ENCODE data around the gene ABCD4. TPM values are rescaled to one million over a fixed set of nuclear protein-coding genes. Genes with fewer than 3 reads are reported as not detected.
A peak's percentile ranks its signal among the peaks of the same experiment; 100 is the strongest.
"Not testable (repeated sequence)": the region's sequence is repeated elsewhere in the genome, so short reads cannot be mapped to it uniquely, and the experiment has no call there.

The ABCD4 gene
- total RNA-seq, 4 donors from 2014 or later: 26.1 to 73.4 (median 49.5) TPM

DNA sequence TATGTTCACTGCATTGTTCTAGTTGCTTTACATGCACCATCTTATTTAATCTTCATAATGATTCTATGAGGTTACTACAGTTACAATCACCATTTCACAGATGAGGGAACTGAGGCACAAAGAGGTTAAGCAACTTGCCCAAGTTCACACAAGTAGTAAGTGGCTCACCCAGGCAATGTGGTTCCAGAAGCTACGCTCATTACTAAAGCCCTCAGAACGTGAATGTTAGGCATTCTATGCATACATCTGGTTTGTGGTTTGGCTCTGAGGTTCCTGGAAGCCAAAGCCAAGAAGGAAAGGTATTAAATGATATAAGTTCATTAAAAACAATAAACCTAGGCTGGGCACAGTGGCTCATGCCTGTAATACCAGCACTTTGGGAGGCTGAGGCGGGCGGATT is 31.2 kb upstream of the ABCD4 start:
- Histone ChIP-seq H3K27ac (no peak overlapping the region), H3K4me1 (no peaks in the 10 kb centered on the region), H3K27me3 (no peaks in the 10 kb centered on the region), H3K4me3 (no peak overlapping the region), H3K9me3 (no peaks in the 10 kb centered on the region), H3K36me3 (no peaks in the 10 kb centered on the region)
- no peak for DNase-seq
- intact Hi-C loops (cut with DNase I; ENCODE audit: low total_unique reads): no loop called here
- no peak for TF ChIP-seq POLR2A (IDR thresholded peaks at IDR 0.05)
- TF ChIP-seq, protein P1, sequence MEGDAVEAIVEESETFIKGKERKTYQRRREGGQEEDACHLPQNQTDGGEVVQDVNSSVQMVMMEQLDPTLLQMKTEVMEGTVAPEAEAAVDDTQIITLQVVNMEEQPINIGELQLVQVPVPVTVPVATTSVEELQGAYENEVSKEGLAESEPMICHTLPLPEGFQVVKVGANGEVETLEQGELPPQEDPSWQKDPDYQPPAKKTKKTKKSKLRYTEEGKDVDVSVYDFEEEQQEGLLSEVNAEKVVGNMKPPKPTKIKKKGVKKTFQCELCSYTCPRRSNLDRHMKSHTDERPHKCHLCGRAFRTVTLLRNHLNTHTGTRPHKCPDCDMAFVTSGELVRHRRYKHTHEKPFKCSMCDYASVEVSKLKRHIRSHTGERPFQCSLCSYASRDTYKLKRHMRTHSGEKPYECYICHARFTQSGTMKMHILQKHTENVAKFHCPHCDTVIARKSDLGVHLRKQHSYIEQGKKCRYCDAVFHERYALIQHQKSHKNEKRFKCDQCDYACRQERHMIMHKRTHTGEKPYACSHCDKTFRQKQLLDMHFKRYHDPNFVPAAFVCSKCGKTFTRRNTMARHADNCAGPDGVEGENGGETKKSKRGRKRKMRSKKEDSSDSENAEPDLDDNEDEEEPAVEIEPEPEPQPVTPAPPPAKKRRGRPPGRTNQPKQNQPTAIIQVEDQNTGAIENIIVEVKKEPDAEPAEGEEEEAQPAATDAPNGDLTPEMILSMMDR (IDR thresholded peaks at IDR 0.05): no peak

DNA sequence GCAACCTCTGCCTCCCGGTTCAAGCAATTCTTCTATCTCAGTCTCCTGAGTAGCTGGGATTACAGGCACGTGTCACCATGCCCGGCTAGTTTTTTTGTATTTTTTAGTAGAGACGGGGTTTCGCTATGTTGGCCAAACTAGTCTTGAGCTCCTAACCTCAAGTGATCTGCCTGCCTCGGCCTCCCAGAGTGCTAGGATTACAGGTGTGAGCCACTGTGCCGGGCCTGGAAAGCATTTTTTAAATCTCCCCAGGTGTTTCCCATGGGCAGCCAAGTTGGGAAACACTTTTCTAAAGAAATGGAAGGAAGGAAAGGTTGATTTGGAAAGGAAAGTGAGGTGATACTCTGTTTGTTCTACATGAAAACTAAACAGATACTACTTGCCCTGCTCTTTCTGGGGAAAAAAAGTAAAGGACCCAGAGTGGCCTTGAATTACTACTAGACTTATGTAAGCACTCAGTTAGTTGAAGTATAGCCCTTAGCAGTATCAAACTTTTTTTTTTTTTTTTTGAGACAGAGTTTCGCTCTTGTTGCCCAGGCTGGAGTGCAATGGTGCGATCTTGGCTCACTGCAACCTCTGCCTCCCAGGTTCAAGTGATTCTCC is 27.3 kb upstream of the ABCD4 start:
- H3K27ac ChIP-seq; H3K36me3 ChIP-seq; H3K27me3 ChIP-seq; H3K9me3 ChIP-seq; H3K4me3 ChIP-seq; H3K4me1 ChIP-seq; DNase-seq; intact Hi-C loops (cut with DNase I; ENCODE audit: low total_unique reads): not testable (repeated sequence)

DNA sequence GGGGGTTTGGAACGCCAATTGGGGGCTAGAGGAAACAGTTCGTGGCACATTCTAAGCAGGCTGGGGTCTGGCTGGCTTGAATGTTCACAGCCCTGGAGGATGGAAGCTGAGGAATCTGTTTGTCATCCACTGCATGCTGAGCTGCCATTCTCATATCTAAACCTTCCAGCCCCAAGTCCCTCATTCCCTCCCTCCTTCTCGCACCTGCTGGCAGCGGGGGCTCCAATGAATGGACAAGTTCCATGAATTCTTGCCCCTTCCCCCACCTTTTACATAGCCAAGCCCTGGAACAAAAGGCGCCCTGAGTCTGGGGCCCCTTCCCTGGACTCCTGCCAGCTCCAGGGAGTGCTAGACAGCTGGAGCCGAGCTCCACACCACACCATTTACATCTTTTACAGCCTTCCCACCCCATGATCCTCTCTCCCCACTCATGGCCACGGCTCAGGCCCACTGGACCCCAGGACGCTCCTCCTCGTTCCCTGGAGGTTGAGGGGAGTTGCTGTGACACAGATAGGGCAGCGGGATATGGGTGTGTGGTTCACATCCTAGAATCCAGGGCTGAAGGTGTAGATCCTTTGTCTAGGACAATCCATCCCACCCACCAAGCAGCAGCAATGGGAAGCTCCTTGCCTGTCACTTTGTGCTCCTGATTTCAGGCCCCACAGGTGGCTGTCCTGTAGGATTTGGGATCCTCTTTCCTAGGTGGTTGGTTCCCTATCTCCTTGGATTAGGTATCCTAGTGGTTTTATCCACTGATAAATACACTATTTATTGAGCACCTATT is 23.8 kb upstream of the ABCD4 start:
- intact Hi-C loops (cut with DNase I; ENCODE audit: low total_unique reads): no loop called here
- Histone ChIP-seq H3K27ac (no peak overlapping the region), H3K9me3 (no peaks in the 10 kb centered on the region), H3K4me3 (no peak overlapping the region), H3K4me1 (no peaks in the 10 kb centered on the region), H3K27me3 (no peaks in the 10 kb centered on the region), H3K36me3 (no peaks in the 10 kb centered on the region)
- no peak for DNase-seq
- TF ChIP-seq, protein P1 (IDR thresholded peaks at IDR 0.05): no peak
- TF ChIP-seq POLR2A (IDR thresholded peaks at IDR 0.05): no peak

DNA sequence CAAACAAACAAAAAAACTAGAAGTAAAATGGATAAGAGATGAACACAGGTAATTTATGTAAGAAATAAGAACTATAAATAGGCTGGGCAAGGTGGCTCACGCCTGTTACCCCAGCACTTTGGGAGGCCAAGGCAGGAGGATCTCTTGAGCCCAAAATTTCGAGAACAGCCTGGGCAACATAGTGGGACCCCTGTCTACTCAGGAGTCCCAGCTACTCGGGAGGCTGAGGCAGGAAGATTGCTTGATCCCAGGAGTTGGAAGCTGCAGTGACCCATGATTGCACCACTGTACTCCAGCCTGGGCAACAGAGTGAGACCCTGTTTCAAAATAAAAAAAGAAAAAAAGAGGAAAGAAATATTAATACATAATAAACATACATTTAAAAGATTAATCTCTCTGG is 22.7 kb upstream of the ABCD4 start:
- Histone ChIP-seq H3K4me3 (no peak overlapping the region), H3K27me3 (no peaks in the 10 kb centered on the region), H3K36me3 (no peaks in the 10 kb centered on the region), H3K4me1 (no peaks in the 10 kb centered on the region), H3K27ac (no peak overlapping the region), H3K9me3 (no peaks in the 10 kb centered on the region)
- TF ChIP-seq, protein P1 (IDR thresholded peaks at IDR 0.05): no peak
- no peak for TF ChIP-seq POLR2A (IDR thresholded peaks at IDR 0.05)
- no peak for DNase-seq
- intact Hi-C loops (cut with DNase I; ENCODE audit: low total_unique reads): no loop called here

DNA sequence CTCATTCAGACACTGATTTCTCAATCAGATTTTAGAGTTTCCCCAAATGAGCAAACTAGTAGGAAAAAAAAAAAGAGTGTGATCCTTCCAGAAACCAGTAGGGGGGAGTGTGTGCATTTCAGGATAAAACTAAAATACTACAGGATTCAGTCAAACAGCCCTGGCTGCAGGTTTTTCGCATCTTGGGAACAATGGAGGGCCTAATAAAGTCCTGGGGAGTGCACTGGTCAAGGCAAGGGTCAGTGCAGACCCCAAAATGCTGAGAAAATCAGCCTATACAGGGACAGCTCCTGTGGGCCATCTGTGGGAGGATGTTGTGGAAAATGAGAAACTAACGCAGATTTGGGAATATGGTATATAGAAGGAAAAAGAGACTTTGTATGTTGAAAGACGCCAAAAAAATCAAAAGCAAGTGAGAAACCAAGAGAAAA is 22.2 kb upstream of the ABCD4 start:
- Histone ChIP-seq H3K27me3 (no peaks in the 10 kb centered on the region), H3K27ac (no peak overlapping the region), H3K36me3 (no peaks in the 10 kb centered on the region), H3K4me3 (no peak overlapping the region), H3K4me1 (no peaks in the 10 kb centered on the region), H3K9me3 (no peaks in the 10 kb centered on the region)
- intact Hi-C loops (cut with DNase I; ENCODE audit: low total_unique reads): no loop called here
- no peak for TF ChIP-seq POLR2A (IDR thresholded peaks at IDR 0.05)
- TF ChIP-seq, protein P1 (IDR thresholded peaks at IDR 0.05): peak in 1 of 4 experiments; percentile 27
- no peak for DNase-seq
